ENCODE data around the gene TAF8.

TAF8 gene

GRCh38 chr6:42066156-42066675 is 15.9 kb downstream of the TAF8 start:
- H3K4me2 ChIP-seq = no peak overlapping the region
- no peaks in the 10 kb centered on the region for H3K79me2 ChIP-seq (ENCODE audit: insufficient read depth, low read depth)
- no peaks in the 10 kb centered on the region for H3K27me3 ChIP-seq (ENCODE audit: insufficient read depth, low read depth)
- no peak overlapping the region for H2AFZ ChIP-seq (ENCODE audit: low read depth)
- H4K20me1 ChIP-seq (ENCODE audit: insufficient read depth) = no peaks in the 10 kb centered on the region
- H3K9ac ChIP-seq = no peak overlapping the region
- H3K4me1 ChIP-seq (ENCODE audit: low read depth, poor library complexity, severe bottlenecking) = no peaks in the 10 kb centered on the region
- no peak overlapping the region for H3K27ac ChIP-seq
- no peak overlapping the region for H3K4me3 ChIP-seq (IDR thresholded peaks at IDR 0.05; ENCODE audit: insufficient read depth, low read depth, low read length)
- no peaks in the 10 kb centered on the region for H3K36me3 ChIP-seq (ENCODE audit: insufficient read depth)
- no peak for TF ChIP-seq CTCF (conservative IDR thresholded peaks at IDR 0.05; ENCODE audit: low read depth, low read length)

GRCh38 chr6:42068173-42068572 is 17.8 kb downstream of the TAF8 start:
- Histone ChIP-seq H4K20me1 (ENCODE audit: insufficient read depth) (no peaks in the 10 kb centered on the region), H3K4me2 (no peak overlapping the region), H3K36me3 (ENCODE audit: insufficient read depth) (no peaks in the 10 kb centered on the region), H2AFZ (ENCODE audit: low read depth) (no peak overlapping the region), H3K4me1 (ENCODE audit: low read depth, poor library complexity, severe bottlenecking) (no peaks in the 10 kb centered on the region), H3K27me3 (ENCODE audit: insufficient read depth, low read depth) (no peaks in the 10 kb centered on the region), H3K27ac (no peak overlapping the region), H3K79me2 (ENCODE audit: insufficient read depth, low read depth) (no peaks in the 10 kb centered on the region), H3K9ac (no peak overlapping the region), H3K4me3 (IDR thresholded peaks at IDR 0.05; ENCODE audit: insufficient read depth, low read depth, low read length) (no peak overlapping the region)
- TF ChIP-seq CTCF (conservative IDR thresholded peaks at IDR 0.05; ENCODE audit: low read depth, low read length) = no peak

GRCh38 chr6:42068872-42069522 is 18.7 kb downstream of the TAF8 start:
- Histone ChIP-seq H2AFZ (ENCODE audit: low read depth) (no peak overlapping the region), H3K36me3 (ENCODE audit: insufficient read depth) (no peaks in the 10 kb centered on the region), H3K27ac (no peak overlapping the region), H3K4me3 (IDR thresholded peaks at IDR 0.05; ENCODE audit: insufficient read depth, low read depth, low read length) (no peak overlapping the region), H3K9ac (no peak overlapping the region), H3K79me2 (ENCODE audit: insufficient read depth, low read depth) (no peaks in the 10 kb centered on the region), H3K4me2 (no peak overlapping the region), H3K27me3 (ENCODE audit: insufficient read depth, low read depth) (no peaks in the 10 kb centered on the region), H3K4me1 (ENCODE audit: low read depth, poor library complexity, severe bottlenecking) (no peaks in the 10 kb centered on the region), H4K20me1 (ENCODE audit: insufficient read depth) (no peaks in the 10 kb centered on the region)
- TF ChIP-seq CTCF (conservative IDR thresholded peaks at IDR 0.05; ENCODE audit: low read depth, low read length) = no peak

- H2AFZ ChIP-seq (ENCODE audit: low read depth) = no peak overlapping the region
- no peaks in the 10 kb centered on the region for H3K79me2 ChIP-seq (ENCODE audit: insufficient read depth, low read depth)
- H4K20me1 ChIP-seq (ENCODE audit: insufficient read depth) = no peaks in the 10 kb centered on the region
- H3K4me3 ChIP-seq (IDR thresholded peaks at IDR 0.05; ENCODE audit: insufficient read depth, low read depth, low read length) = no peak overlapping the region
- no peaks in the 10 kb centered on the region for H3K36me3 ChIP-seq (ENCODE audit: insufficient read depth)
- TF ChIP-seq CTCF (conservative IDR thresholded peaks at IDR 0.05; ENCODE audit: low read depth, low read length) = no peak
- H3K27me3 ChIP-seq (ENCODE audit: insufficient read depth, low read depth) = no peaks in the 10 kb centered on the region
- no peak overlapping the region for H3K4me2 ChIP-seq
- H3K27ac ChIP-seq = no peak overlapping the region
- H3K4me1 ChIP-seq (ENCODE audit: low read depth, poor library complexity, severe bottlenecking) = no peaks in the 10 kb centered on the region
- no peak overlapping the region for H3K9ac ChIP-seq
These were observed 21.7 kb downstream of the TAF8 start for GRCh38 chr6:42071881-42072583.
